ENCODE measurements around the gene SLAMF9. TPM values are rescaled to one million over a fixed set of nuclear protein-coding genes. Genes with fewer than 3 reads are reported as not detected.

The SLAMF9 gene
- polyA plus RNA-seq, 3 donors, result not detected

DNA sequence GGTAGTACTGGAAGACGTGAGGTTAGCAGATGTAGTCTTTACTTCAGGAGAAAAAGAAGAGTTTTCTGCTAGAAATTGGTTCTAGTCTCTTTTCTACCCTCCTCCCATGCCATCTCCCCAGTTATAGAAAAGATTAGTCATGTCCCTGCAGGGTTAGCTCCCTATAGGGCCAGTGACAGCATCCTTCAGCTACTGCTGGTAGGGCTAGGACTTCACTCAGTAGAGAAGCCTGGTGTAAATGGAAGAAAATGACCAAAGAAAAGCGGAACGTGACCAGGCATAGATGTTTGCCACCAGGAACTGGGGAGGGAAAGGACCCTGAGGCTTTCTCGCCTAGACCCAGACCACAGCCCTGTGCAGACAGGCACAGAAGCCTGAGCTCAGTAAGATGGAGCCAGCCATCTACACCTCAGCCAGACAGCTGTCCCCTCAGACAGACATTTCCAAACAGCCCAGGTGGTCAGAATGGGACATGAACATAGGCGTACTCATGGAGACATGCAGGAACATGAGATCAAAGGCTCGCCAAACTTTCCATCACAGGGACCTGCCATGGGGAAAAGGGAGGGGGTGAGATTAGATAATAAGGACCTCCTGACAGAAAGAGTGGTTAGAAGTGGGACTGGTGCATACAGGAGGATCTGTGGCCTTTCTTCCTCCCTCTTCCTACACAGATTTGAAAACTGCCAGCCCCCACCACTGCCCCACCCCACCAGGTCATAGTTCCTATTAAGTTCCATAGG is 23.5 kb upstream of the SLAMF9 start:
- DNase-seq (ENCODE audit: low read depth in 3 of 3, low spot score in 2 of 3), result no peak

DNA sequence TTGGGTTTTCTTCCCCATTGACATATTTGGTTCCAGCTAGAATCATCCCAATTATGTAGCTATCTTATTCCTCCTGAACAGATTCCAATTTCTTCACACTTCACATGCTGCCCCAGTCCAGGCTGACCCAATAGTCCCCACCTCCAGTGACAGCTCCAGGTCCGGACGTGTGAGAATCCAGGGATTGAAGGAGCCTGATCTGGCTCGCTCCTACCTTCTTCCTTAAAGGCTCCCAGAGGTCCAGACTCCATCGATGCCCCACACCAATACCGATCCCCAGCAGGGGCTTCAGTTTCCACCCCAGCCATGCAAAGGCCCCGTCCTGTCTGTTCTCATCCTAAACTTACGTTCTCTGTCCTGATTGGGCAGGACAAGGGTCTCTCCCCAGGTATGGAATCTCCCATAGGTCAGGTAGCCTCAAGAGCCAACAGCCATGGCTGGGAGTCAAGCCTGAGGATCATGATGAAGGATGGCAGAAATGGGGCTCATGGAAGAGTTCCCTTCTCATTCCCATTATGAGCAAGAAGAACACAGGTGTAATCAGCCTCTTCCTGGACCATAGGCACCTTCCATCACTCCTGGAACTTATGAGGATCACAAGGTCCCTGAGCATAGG is 20.4 kb upstream of the SLAMF9 start:
- DNase-seq (ENCODE audit: low read depth in 3 of 3, low spot score in 2 of 3), result no peak

DNA sequence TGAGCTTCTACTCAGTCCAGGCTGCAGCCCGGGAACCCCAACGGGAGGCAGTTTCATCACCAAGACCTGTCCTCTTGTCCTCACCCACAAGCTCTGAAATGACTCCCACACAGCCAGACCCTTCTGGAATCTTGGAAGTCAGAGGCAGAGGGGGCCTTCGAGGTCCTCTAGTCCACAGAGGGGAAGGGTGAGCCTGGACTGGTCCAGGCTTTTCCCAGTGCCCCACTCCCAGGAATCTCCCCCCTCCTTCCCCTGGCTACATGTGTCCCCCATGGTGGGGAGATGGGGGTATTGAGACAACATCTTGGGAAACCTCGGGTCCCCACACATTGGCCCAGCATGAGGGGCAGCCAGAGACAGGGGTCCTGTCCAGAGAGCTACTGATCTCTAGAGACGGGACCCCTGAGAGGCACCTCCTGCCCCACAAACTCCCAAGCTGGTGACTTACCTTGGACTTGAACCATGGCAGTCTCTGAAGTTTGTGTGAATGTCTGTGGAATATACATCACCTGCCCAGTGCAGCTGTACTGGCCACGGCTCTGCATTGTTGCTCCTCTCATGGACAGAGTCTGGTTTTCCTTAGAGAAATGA is 19.4 kb upstream of the SLAMF9 start:
- DNase-seq (ENCODE audit: low read depth in 3 of 3, low spot score in 2 of 3), result no peak

DNA sequence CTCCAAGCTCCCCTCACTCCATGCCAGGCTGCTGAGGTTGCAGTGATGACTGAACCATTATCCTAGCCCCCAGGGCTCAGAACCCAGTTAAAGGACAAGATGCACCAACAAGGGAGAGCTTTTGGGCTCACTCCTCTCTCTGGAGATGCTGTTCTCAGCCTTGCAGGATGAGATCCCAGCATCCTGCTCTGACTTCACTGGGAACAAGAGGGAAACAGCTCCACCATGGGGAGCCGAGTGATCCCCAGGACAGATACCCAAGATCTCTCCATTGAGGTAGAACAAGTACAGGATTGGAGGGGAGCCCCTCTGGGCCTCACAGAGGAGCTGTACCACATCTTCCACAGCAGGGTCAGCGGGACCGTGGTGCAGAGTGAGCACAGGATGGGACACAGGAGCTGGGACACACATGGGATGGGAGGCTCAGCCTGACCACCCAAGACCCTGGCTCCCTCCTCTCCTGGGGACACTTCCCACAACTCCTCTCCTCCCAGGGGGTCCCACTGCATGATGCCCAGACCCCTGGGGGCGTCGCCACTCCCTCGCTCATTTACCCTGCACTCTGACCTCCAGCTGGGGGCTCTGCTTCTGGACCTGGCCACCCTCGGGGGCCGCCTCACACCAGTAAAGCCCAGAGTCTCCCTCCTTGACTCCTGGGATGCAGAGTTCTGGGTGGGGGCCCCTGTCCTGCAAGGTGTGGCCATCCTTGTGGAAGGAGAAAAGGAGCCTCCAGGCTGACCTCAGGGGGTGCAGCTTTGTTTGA is 18.6 kb upstream of the SLAMF9 start:
- no peak for DNase-seq (ENCODE audit: low read depth in 3 of 3, low spot score in 2 of 3)

DNA sequence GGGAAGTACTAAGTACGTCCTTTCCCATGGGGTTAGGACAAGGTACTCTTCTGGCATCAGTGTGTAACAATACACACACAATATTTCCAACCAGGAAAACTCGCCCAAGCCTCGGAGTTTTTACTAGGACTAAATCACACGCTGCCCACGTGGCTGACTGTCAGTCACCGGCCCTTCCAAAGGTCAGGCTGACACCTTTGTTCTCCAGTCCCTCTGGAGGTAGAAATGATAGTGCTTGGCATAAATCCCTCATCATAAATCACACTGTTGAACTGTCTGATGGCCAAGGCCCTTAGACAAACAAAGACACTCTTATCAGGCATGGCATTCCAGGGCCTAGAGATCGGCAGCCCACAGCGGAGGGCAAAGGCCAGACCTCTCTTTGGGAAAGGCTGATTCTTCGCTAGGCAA is 16.9 kb upstream of the SLAMF9 start:
- DNase-seq (ENCODE audit: low read depth in 3 of 3, low spot score in 2 of 3), result no peak

DNA sequence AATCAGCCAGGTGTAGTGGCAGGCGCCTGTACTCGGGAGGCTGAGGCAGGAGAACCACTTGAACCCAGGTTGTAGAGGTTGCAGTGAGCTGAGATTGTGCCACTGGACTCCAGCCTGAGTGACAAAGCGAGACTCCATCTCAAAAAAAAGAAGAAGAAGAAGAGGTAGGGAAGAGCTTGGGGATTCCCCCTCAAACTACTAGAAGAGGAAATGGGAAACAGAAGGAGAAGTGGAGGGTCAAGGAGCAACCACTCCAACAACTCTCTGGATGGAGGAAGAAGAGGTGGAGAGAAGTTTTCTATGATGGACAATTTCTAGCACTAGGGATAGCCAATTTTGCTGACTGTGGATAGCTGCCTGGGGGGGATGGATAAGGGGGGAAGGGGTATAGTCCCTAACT is 14.9 kb upstream of the SLAMF9 start:
- no peak for DNase-seq (ENCODE audit: low read depth in 3 of 3, low spot score in 2 of 3)

DNA sequence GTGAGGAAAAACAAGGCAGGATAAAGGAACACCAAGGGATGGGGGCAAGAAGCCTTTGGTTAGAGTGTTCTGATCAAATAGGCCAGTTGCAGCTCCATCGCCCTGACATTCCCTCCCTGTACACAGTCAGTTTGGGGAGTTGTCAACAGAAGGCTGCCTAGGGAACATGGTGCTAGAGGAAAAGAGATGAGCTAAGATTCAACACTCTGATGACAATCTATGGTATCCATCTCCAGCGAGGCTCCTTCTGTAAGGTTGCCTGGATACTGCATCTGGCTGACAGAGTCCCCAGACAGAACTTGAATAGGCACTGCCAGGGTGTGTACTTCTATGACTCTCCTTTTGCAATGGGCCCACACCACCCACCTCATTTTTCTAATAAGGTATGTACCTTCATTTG is 11.2 kb upstream of the SLAMF9 start:
- no peak for DNase-seq (ENCODE audit: low read depth in 3 of 3, low spot score in 2 of 3)

DNA sequence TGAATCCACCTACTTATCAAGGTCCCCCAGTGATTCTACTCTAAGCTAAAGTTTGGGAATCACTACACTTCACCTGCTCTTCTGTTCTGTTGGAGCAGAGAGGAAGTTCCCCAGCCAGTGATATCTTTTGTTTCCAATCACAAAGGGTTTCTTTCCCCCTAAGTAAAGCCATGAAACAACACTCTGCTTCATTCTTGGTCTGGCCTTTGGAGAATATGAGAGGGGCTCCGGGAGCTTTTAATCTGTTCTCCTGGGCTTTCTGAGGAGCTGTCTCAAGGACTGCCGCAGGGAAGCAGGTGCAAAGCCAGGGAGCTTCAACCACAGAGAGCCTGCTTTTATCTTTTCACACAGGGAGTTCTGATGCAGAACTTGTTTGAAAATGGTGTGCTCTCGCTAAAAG is 10.1 kb upstream of the SLAMF9 start:
- no peak for DNase-seq (ENCODE audit: low read depth in 3 of 3, low spot score in 2 of 3)

DNA sequence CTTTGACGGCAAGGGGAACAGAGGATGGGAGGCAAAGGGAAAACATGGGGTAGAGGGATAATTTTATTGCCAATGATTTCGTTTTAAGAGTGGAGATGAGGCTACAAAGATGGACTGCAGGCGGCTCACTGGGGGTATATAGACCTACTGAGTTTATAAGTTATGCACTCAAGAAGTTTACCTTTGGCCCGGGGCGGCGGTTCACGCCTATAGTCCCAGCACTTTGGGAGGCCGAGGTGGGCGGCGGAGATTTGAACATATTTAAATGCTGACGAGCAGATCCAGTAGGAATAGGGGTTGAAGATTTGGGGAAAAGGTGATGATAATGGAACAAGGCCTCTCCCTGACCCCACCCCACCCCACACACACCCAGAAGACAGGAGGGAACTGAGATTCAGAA is 8.1 kb upstream of the SLAMF9 start:
- no peak for DNase-seq (ENCODE audit: low read depth in 3 of 3, low spot score in 2 of 3)

DNA sequence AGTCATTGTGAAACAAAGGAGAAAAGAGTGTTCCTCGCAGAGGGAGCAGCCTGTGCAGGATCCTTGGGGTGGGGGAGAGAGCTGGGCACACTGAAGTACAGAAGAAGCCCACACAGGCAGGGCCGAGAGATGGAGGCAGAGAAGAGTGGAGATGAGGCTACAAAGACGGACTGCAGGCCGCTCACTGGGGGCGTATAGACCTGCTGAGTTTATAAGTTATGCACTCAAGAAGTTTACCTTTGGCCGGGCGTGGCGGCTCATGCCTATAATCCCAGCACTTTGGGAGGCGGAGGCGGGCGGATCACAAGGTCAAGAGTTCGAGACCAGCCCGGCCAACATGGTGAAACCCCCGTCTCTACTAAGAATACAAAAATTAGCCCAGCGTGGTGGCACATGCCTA is 7.6 kb upstream of the SLAMF9 start:
- DNase-seq (ENCODE audit: low read depth in 3 of 3, low spot score in 2 of 3), result no peak

DNA sequence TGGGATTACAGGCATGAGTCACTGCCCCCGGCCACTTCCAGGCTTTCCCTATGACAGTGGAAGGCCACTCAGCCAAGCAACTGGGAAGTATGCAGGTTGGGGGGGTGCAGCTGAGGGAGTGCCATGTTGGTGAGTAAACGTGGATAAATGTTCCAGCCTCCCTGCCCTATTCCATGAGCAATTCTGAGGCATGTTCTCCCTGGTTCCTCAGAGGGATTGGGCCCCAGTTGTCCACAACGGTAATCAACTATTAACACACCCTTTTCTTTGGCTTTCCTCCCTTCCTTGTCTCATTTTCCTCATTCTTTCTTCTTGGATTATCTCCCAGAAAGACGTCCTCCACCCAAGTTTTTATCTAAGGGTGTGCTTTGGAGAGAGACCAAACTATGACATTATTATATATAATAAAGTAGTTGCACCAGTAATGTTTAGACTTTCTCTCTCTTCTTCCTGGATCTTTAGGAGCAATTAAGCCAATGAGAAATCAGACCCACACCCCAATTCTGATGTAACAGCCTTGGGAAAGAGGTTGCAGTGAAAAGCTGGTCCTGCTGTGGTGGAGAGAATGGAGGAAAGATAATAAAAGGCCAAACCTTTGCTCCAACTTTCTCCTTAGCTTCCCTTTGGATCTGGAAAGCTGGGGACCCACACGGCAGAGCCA is 6.8 kb upstream of the SLAMF9 start:
- no peak for DNase-seq (ENCODE audit: low read depth in 3 of 3, low spot score in 2 of 3)

DNA sequence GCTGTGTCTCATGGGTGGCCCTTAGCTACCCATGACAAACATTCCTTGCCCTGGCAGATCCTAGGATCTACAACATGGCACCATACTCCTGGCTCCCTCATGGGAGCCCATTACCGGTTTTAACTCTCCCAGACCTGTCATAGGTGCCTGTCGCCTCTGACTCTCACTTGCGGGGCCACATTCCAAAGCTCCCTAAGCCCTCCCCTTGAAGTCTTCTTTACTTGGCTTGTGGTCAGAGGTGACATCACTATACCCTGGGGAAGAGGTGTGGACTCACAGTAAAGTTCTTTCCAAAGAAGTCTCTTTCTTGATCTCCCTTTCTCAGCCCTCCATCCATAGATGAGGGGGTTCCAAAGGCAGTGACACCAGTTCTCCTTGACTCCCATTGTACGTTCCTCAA is 5.4 kb upstream of the SLAMF9 start:
- no peak for DNase-seq (ENCODE audit: low read depth in 3 of 3, low spot score in 2 of 3)

DNA sequence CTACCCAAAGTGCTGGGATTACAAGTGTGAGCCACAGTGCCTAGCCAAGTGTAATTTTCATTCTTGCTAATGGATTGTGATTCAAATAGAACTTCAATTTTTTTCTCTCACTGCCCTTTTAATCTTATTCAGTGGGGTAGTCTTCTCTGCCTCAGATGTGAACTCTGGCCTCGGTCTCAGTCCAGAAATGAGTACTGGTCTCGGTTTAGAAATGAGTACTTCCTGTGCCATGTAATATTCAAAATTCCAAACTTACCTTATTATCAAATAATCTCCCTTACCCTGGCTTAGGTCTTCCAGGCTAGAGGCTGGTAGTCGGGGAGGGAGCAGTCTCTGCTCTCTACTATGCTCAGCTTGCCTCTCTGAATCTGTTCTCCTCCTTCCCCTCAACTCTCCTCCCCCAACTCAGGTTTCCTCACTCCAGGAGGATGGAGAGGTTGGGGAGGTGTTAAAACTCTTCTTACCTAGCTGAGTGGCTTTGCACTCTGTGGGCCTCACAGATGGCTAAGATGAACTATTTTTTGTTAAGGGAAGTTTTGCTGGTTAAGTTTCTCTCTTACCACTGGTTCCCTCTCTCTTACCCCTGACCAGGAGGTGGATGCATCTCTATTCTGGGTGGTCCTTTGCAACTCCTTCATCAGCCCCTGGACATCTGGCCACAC is 4.8 kb upstream of the SLAMF9 start:
- no peak for DNase-seq (ENCODE audit: low read depth in 3 of 3, low spot score in 2 of 3)

DNA sequence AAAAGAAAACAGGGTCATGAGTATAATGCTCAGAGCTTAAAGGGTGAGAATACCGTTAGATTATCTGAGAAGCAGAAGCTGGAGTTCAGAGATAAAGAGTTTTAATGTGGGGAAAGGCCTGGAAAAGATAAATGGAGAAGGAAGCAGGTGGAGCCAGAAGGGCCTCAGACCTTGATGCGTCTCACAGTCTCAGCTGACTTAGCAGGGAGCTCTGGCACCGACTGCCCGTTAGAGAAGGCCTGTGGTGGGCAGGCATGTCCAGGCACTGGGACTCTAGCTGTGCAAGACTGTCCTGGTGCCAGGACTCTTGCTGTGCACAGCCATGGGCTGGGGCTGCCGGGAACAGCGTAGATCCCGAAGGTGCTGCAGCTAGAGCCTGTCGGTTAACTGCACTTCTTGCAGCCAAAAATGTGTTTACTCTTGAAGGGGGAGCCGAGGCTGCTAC is 3.8 kb upstream of the SLAMF9 start:
- DNase-seq (ENCODE audit: low read depth in 3 of 3, low spot score in 2 of 3), result no peak

DNA sequence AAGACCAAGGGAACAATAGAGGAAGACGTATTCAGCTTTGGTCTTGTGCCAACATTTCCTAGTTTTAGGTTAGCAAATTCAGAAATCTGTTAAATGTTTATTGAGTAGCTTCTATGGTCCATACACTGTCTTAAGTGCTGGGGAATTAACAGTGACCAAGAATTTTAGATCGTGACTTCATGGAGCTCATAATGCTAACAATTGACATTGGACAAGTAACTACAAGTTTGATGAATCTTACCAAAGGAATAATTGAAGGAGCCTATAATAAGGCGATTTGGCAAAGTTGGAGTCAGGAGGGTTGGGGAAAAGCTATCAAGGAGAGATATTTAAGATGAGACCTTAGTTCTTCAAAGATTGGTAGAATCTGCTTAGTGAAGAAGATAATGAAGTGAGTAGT is 1.4 kb upstream of the SLAMF9 start:
- DNase-seq (ENCODE audit: low read depth in 3 of 3, low spot score in 2 of 3), result no peak

DNA sequence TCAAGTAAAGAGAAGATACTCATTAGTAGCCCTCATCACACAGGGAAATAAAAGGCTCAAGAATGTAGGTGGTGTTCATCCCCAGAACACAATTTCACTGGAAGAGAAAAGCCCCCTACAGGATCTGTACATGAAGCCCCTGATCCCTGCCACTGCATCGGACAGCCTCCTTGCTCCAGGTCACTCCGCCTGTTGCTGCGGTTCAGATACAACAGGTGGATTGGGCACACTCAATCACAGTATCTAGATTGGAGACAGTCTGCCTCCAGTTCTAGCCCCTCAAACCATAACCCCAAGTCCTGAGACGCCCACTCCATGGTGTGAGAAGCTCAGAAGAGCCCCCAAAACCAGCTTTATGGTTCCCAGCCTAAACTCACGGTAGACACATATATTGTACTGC is 1.1 kb downstream of the SLAMF9 start:
- no peak for DNase-seq (ENCODE audit: low read depth in 3 of 3, low spot score in 2 of 3)

DNA sequence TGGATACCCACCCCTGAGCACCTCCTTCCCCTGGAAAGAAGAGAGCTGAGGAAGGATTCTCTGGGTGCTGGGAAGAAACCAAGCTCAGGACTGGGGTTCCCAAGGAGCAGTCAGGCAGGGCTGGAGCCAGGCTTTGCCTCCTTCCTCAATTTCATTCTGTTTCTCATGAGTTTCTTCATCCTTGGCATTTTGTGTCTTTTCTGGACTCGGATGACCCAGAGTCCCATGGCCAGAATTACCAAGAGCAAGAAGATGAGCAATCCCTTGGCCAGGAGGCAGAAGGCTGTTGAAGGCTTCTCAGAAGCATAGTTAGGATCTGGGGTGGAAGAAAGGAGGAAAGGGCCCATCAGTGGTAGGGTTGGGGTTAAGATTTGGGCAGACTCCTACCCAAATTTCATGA is 2.5 kb downstream of the SLAMF9 start:
- DNase-seq (ENCODE audit: low read depth in 3 of 3, low spot score in 2 of 3), result no peak

DNA sequence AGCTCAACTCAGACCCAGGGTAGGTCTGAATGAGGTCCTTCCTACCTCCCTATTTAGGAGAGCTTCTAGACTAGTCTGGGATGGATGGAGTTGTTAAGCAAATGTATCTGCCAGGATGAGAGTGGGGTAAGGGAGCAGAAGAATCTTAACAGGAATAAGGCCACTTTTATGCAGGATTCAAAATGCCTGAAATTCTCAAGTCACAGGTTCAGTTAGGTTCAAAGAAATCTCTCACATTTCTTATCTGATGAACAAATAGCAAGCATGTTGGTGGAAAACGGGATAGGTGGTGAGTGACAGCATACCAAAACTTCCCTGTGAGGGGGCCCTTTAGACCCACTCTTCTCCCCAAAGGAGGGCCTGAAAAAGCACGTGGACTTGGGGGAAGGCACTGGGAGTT is 3.0 kb downstream of the SLAMF9 start:
- no peak for DNase-seq (ENCODE audit: low read depth in 3 of 3, low spot score in 2 of 3)

DNA sequence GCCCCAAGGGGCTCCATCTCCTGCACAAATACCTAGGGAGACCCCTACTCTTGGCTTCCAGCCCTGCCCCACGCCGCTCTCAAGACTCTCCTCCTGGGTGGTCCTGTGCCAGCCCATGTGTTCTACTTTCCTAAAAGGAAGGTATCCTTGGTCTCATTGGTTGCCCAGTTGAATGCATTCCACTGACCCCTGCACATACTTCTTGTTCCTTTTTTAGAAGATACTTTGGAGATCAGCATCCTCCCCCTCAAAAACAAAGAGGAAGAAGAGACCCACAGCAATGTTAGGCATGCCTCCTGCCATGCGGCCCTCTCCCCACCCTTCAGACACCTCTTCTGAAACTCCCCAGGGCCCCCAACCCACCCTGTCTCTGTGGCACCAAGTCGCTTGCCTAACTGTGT is 4.1 kb downstream of the SLAMF9 start:
- DNase-seq (ENCODE audit: low read depth in 3 of 3, low spot score in 2 of 3), result no peak

DNA sequence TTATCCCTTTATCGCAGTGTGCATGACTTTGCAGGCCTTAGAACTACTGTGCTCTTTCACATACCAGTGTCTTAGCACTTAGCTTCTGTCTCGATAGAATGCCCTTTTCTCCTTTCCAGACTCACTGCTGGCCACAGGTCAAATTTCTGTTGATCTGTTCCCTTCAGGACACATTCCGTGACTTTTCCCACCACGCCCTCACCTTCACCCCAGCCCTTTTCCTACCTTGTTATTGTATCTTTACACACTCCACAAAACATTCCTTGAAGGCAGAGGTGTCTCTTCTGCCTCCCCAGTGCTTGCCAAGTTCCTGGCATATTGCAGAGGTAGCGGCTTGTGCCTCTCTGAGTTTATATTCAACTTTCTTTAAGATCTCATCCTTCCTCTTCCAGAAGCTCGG is 4.9 kb downstream of the SLAMF9 start:
- no peak for DNase-seq (ENCODE audit: low read depth in 3 of 3, low spot score in 2 of 3)

DNA sequence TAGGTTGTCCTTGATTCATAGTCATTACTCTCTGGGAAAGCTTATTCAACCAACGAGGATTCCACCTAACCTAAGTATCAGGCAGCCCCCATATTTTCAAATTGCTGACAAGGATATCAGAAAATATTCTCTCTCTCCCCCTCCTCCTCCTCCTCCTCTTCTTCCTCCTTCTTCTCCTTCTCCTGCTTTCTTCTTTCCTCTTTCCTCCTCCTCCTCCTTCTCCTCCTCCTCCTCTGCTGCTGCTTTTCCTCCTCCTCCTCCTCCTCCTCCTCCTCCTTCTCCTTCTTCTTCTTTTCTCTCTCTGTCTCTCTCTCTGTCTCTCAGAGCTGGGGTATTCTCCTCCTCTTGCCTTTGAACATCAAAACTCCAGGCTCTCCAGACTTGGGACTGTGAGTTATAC is 6.1 kb downstream of the SLAMF9 start:
- DNase-seq (ENCODE audit: low read depth in 3 of 3, low spot score in 2 of 3), result no peak
